ELF-1 (cell line): ENCODE measurements around the gene FABP2.

Source experiments
- DNase-seq: peaks from one replicate; pipeline ENCODE4 v3.0.0-alpha.2; 2016; ENCODE audit warnings: low read depth, low spot score

The FABP2 gene

DNA sequence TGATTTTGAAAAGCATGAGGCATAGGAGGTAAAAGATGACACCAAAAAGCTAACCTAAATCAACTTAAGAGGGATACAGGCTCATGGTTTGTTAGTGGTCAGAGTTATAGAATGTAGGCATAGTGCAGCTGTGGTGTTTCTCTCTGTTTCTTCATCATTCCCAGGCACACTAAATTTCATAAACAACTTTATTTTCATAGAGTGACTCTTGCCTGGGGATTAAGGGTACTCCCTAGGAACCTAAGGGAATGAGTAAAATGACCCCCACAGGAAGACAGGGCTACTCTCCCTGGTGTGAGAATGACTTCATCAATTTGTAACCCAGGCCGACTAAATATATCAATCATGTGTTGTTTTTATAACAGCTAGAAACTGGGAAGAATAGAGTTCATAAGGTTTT lies 11.1 kb downstream of the FABP2 start:
- no peak for DNase-seq

DNA sequence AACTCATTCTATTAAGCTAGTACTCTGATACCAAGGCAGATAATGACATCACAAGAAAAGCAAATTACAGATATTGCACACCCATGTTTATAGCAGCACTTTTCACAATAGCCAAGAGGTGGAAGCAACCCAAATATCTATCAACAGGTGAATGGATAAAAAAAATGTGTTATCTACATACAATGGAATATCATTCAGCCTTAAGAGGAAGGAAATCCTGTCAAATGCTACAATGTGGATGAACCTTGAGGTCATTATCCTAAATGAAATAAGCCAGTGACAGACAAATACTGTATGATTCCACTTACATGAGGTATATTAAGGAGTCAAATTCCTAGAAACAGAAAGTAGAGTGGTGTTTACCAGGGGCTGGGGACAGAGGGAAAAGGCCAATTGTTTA lies 14.3 kb downstream of the FABP2 start:
- DNase-seq, result no peak

DNA sequence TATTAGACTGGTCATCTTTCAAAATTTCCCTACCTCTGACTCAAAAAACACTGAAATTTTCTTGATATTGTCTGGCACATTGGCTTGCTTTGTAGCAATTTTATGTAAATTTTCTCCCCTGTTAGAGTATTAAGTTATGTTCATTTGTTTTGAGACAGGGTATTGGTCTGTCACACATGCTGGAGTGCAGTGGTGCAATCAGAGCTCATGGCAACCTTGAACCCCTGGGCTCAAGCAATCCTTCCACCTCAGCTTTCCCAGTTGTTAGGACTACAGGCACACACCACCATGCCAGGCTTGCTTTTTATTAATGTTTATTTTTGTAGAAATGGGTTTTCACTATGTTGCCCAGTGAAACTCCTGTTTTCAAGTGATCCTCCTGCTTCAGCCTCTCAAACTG lies 17.5 kb downstream of the FABP2 start:
- DNase-seq, result no peak

DNA sequence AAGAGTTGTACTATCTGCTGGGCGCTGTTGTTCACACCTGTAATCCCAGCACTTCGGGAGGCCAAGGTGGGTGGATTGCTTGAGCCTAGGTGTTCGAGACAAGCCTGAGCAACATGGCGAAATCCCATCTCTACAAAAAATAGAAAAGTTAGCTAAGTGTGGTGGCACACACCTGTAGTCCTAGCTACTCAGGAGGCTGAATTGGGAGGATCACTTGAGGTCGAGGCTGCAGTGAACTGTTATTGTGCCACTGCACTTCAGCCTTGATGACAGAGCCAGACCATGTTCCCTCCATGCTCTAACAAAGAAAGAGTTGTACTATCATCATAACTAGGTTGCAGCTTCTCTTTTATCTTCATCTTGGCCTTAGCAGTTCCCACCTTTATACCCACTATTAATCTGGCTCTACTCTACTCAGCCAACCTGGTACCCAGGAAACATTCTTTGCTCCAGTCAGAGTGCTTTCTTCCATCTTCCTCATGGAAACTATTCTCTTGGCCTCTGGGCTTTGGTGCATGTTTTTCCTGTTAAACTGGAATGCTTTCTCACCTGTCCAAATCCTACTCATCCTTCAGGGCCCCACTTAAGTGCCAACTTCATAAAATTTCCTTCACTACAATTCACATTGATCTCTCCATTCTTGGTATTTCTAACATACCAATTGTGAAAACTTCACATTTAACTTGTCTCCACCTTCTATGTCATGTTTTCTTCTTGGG lies 18.2 kb downstream of the FABP2 start:
- DNase-seq, result peak; percentile 47

GRCh38 chr4:119302073-119302832 lies 19.7 kb downstream of the FABP2 start:
- DNase-seq, result no peak

GRCh38 chr4:119300101-119300978 lies 21.6 kb downstream of the FABP2 start:
- DNase-seq, result peak; percentile 98

- no peak for DNase-seq
Measured at GRCh38 chr4:119299741-119300100, 22.2 kb downstream of the FABP2 start.

DNA sequence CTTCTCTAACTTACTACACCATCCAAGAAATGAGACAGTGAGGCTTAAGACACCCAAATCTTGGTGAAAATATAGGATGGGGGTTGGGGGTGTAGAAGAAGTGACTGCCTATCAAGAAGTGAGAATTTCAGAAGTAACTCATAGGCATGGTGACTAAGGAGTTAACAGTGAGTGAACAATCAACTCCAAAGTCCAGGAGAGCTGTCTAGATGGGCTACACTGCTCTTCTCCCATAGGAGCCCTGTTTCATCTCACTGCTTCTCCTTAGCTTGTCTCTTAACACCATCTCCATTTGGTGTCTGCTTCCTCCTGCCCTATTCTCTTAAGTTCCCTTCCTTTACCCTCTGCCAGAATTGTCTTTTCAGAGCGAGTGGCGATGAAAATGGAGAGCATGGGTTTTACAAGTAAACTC lies 22.7 kb downstream of the FABP2 start:
- peak; percentile 11 for DNase-seq

DNA sequence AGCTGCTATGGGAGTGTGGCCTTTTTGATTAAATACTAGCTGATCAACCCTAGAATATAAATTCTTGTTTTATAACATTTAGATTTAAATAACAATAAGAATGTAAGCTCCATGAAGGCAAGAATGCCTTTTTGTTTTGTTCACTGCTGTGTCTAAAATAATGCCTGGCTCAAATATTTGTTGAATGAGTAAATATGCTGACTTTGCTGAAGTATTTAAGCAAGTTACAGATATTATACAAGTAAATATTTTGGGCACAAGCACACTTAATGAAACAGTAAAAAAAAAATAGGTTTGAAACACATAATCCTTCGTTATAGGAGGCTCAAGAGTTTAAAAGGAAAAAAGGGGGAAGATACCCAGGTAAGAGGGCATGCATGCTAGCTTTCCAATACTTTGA lies 24.1 kb downstream of the FABP2 start:
- DNase-seq, result no peak

DNA sequence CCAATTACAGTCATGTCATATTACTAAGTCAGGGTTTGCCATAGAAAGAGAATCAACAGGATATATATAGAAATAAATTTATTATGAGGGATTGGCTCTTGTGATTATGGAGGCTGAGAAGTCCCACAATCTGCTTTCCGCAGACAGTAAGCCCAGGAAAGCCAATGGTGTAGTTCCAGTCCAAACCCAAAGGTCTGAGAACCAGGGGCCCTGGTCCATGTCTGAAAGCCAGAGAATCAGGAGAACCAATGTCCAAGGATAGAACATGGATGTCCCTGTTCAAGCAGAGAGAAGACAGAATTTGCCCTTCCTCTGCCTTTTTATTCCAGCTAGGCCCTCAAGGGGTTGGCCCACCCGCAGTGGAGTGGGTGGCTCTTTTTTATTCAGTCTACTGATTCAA lies 25.6 kb downstream of the FABP2 start:
- DNase-seq, result peak; percentile 9

DNA sequence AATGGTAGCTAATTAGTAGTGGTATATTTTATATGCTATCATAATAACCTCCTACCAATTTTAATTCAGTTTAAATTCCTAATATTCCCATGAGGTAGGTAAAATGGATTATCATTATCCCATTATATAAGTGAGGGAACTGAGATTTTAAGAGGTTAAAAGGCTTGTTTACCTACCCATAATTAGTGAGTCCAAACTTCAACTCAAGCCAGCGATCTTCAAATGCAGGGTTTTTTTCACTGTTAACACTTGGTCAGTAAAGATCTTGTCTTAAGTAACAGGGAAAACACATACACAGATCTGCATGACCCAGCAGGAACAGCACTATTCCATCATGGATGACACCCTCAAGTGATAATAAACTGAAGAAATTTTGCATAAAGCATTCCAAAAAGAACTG lies 31.3 kb downstream of the FABP2 start:
- DNase-seq, result no peak

- DNase-seq, result no peak
Measured at GRCh38 chr4:119289313-119289712, 32.6 kb downstream of the FABP2 start.

- no peak for DNase-seq
Measured at GRCh38 chr4:119286377-119287002, 35.4 kb downstream of the FABP2 start.

- DNase-seq, result no peak
Measured at GRCh38 chr4:119284876-119285780, 36.8 kb downstream of the FABP2 start.

- no peak for DNase-seq
Measured at GRCh38 chr4:119281393-119281792, 40.5 kb downstream of the FABP2 start.

DNA sequence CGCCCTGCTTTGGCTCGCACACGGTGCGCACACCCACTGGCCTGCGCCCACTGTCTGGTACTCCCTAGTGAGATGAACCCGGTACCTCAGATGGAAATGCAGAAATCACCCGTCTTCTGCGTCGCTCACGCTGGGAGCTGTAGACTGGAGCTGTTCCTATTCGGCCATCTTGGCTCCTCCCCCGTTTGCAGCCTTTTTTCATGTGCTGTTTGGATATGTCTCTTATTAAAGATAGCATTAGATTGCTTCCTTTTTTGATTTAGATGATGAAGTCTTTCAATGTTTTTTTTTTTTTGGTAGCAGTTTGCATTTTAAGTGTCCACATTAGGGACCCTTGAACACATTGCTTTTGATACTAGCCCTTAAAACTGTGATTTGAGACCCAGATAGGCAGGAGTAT lies 42.0 kb downstream of the FABP2 start:
- peak; percentile 34 for DNase-seq

GRCh38 chr4:119279541-119279940 lies 42.4 kb downstream of the FABP2 start:
- DNase-seq, result peak; percentile 28

DNA sequence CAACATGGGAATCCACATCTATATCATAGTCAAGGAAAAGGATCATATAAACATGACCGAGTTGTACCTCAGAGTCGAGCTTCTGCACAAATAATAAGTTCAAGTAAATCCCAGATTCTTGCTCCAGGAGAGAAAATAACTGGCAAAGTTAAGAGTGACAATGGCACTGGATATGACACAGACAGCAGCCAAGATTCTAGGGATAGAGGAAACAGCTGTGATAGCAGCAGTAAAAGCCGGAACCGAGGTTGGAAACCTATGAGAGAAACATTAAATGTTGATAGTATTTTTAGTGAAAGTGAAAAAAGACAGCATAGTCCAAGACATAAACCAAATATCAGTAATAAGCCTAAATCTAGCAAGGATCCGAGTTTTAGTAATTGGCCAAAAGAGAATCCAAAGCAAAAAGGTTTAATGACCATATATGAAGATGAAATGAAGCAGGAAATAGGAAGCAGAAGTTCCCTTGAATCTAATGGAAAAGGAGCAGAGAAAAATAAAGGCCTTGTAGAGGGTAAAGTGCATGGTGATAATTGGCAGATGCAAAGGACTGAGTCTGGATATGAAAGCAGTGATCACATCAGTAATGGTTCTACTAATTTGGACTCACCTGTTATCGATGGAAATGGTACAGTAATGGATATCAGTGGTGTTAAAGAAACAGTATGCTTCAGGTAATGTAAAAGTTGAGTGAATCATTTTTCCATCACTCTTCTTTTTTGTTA lies 50.4 kb downstream of the FABP2 start:
- DNase-seq, result no peak

DNA sequence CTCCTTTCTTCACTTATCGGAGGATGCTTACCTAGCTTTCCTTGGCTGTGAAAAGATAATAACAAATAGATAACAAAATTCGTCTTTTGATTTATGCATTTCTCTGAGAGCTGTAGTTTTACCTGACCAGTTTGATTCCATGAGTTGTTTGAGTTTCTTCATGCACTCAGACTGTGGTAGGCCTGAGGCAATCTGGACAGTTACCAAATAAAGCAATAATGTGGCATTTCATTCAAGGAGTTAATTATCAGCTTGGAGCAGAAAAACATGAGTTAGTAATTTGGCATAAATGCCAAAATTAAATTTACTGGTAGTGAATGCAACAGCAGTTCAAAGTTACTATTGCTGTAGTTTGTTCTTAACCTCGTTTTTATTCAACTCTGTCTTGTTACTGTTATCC lies 53.5 kb downstream of the FABP2 start:
- no peak for DNase-seq
